A549 (cell line): ENCODE measurements around the gene CEBPA. TPM values are rescaled to one million over a fixed set of nuclear protein-coding genes. Genes with fewer than 3 reads are reported as not detected.
"Not testable (repeated sequence)": the region's sequence is repeated elsewhere in the genome, so short reads cannot be mapped to it uniquely, and the experiment has no call there.

Experiments used
- ATAC-seq, 2 experiments: fragments of 200-7000 bp in 1 of 2; fragments of >200 bp in 1 of 2; cut with Nextera tagmentation in 1 of 2; cut with Tn5 transposase in 1 of 2; 3 replicates each; pipeline versions ENCODE4 v1.8.0 to v1.9.1; 2018 to 2020; ENCODE audit warnings: mild to moderate bottlenecking in 1 of 2, moderate library complexity in 1 of 2
- CTCF ChIA-PET: fragments of 300-600 bp; sonication (Branson Sonifier 250); formaldehyde crosslinking; extraction: SDS; loops from one replicate; lab custom pipeline; 2021; ENCODE audit warnings: antibody characterized with exemption, inconsistent platforms; lab: Yijun Ruan, JAX
- POLR2A ChIA-PET: fragments of 350-600 bp; formaldehyde crosslinking; extraction: SDS; loops from one replicate; lab custom pipeline; 2021; ENCODE audit warnings: antibody characterized with exemption, inconsistent platforms; lab: Yijun Ruan, JAX
- DNase-seq, 2 experiments: peaks; one replicate each; pipeline versions ENCODE4 v3.0.0 to v3.0.0-alpha.2; 2011 to 2016; ENCODE audit warnings: low read depth in 1 of 2, low spot score in 1 of 2
- FAIRE-seq: peaks from 2 replicates; lab custom pipeline; 2011; peaks lifted over from hg19 to GRCh38; lab: Jason Lieb, UNC
- H3K27ac ChIP-seq, 2 experiments: fragments of >200 bp; sonication (Bioruptor Twin); formaldehyde crosslinking; 3 replicates each; pipeline ENCODE4 v1.5.1; 2016 to 2017
- H3K4me1 ChIP-seq: fragments of >200 bp; sonication (Bioruptor Twin); formaldehyde crosslinking; 3 replicates; pipeline ENCODE4 v1.6.1; 2016
- H3K4me2 ChIP-seq: fragments of >200 bp; sonication (Bioruptor Twin); formaldehyde crosslinking; 3 replicates; pipeline ENCODE4 v1.6.1; 2016
- H3K4me3 ChIP-seq: fragments of >200 bp; sonication (Bioruptor Twin); formaldehyde crosslinking; 3 replicates; pipeline ENCODE4 v1.5.1; 2016
- H3K9me3 ChIP-seq: fragments of >200 bp; sonication (Bioruptor Twin); formaldehyde crosslinking; 3 replicates; pipeline ENCODE4 v1.6.1; 2016
- CBX8 ChIP-seq: fragments of 200-600 bp; sonication (generic); IDR thresholded peaks from 2 replicates; pipeline ENCODE4 v1.6.1; 2016
- CHD4 ChIP-seq: fragments of 200-600 bp; sonication (generic); IDR thresholded peaks from 2 replicates; pipeline ENCODE4 v1.6.1; 2016; ENCODE audit warnings: antibody characterized with exemption, mild to moderate bottlenecking, borderline replicate concordance
- EP300 ChIP-seq, 2 experiments: fragments of >200 bp; sonication (Bioruptor Twin); formaldehyde crosslinking; IDR thresholded peaks; 2 replicates in 1 of 2; 3 replicates in 1 of 2; pipeline ENCODE4 v1.6.1; 2016 to 2017
- ESRRA ChIP-seq: fragments of 150-350 bp; IDR thresholded peaks from 2 replicates; pipeline ENCODE4 v1.6.1; 2014; ENCODE audit warnings: mild to moderate bottlenecking, low read length, borderline replicate concordance
- JUNB ChIP-seq: fragments of >200 bp; sonication (Bioruptor Twin); formaldehyde crosslinking; IDR thresholded peaks from 2 replicates; pipeline ENCODE4 v1.6.1; 2016
- KDM1A ChIP-seq: fragments of 200-600 bp; sonication (generic); IDR thresholded peaks from 2 replicates; pipeline ENCODE4 v1.6.1; 2016; ENCODE audit warnings: low read depth, mild to moderate bottlenecking
- MYC ChIP-seq: IDR thresholded peaks from 2 replicates; pipeline ENCODE4 v1.6.1; 2012; ENCODE audit warnings: mild to moderate bottlenecking, inconsistent platforms, low read length, improper control_type of control experiment, borderline replicate concordance
- NPAS2 ChIP-seq: fragments of 250-450 bp; sonication (Bioruptor Pico); IDR thresholded peaks from 2 replicates; pipeline ENCODE4 v1.8.0; 2022; ENCODE audit warnings: mild to moderate bottlenecking, moderate library complexity, borderline replicate concordance
- RNF2 ChIP-seq: fragments of 200-600 bp; sonication (generic); IDR thresholded peaks from 2 replicates; pipeline ENCODE4 v1.6.1; 2016; ENCODE audit warnings: low read depth, mild to moderate bottlenecking, antibody characterized with exemption, moderate library complexity, borderline replicate concordance
- SREBF2 ChIP-seq: fragments of 450-650 bp; IDR thresholded peaks from 2 replicates; pipeline ENCODE4 v1.6.1; 2014; ENCODE audit warnings: mild to moderate bottlenecking, moderate library complexity
- WGBS: methylation state at CpG from one replicate; pipeline ENCODE4 v1.1.6; 2017; ENCODE audit errors: missing lambda C conversion rate; 5-methylcytosine and 5-hydroxymethylcytosine counted together
- polyA plus RNA-seq, 4 experiments: library from polyadenylated mRNA; depleted of rRNA in 3 of 4; stranded (reverse); fragments of >200 nt; fragmentation: RNase III in 1 of 4; extraction: RNeasy Plus Mini Kit Qiagen cat#74134 plus additional on column Dnase treatment in 1 of 4; gene quantifications; 2 replicates in 3 of 4; 3 replicates in 1 of 4; pipeline ENCODE4 v1.2.3, GENCODE V29; 2011 to 2017

The CEBPA gene
- polyA plus RNA-seq, 2 of the 4 experiments (the other 2 are of a cell fraction), result 3.5 to 6.6 TPM

DNA sequence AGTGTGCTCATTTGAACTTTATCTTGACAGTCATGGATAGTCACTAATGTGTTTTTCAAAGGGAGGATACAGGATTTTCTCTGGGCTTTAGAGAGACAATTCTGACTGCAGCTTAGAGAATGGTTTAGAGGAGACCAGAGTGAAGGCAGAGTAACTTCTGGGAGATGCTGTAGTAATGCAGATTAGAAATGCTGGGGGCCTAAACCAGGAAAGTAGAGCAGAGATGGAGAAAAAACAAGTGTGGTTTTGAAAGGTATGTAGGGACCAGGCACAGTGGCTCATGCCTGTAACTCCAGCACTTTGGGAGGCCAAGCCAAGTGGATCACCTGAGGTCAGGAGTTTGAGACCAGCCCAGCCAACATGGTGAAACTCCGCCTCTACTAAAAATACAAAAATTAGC is 18.3 kb upstream of the CEBPA start:
- FAIRE-seq, result no peak

DNA sequence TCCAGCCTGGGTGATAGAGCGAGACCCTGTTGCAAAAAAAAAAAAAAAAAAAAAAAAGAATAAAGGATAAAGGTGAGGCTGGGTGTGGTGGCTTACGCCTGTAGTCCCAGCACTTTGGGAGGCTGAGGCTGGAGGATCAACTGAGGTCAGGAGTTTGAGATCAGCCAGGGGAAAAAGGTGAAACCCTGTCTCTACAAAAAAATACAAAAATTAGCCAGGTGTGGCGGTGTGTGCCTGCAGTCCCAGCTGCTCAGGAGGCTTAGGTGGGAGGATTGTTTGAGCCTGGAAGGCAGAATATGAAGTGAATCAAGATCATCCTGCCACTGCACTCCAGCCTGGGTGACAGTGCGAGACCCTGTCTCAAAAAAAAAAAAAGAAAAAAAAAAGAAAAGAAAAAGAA is 15.7 kb upstream of the CEBPA start:
- POLR2A ChIA-PET, FAIRE-seq, ATAC-seq, H3K4me2 ChIP-seq, H3K4me3 ChIP-seq, DNase-seq: not testable (repeated sequence)
- Histone ChIP-seq H3K27ac (peak overlapping the region in 1 of 2 experiments; percentile 39; a peak in 2 of 6 replicates), H3K4me1 (peaks cover 23% of the 10 kb centered on the region), H3K9me3 (peaks cover 18% of the 10 kb centered on the region)
- 87% methylated on average over 4 of the region's 4 CpGs for WGBS
- CTCF ChIA-PET, result interaction anchor here (0.9 to 9.5 kb wide), 4 partner anchors 16 to 90 kb away, joined by 3 to 115 read pairs (median 6); partner anchors contain the start of gene CEBPA

More for the DNA sequence above, 18.3 kb upstream of the CEBPA start:
- Histone ChIP-seq H3K27ac (no peak overlapping the region), H3K9me3 (peaks cover 20% of the 10 kb centered on the region), H3K4me1 (peaks cover 22% of the 10 kb centered on the region), H3K4me2 (no peak overlapping the region), H3K4me3 (no peak overlapping the region)
- no peak for TF ChIP-seq CBX8
- TF ChIP-seq NPAS2 (CRISPR knock-in tag), result no peak
- ChIA-PET POLR2A (no interaction called here), CTCF (no interaction called here)
- no peak for DNase-seq
- ATAC-seq, result no peak
- 85% methylated on average over 1 of the region's 1 CpG for WGBS

DNA sequence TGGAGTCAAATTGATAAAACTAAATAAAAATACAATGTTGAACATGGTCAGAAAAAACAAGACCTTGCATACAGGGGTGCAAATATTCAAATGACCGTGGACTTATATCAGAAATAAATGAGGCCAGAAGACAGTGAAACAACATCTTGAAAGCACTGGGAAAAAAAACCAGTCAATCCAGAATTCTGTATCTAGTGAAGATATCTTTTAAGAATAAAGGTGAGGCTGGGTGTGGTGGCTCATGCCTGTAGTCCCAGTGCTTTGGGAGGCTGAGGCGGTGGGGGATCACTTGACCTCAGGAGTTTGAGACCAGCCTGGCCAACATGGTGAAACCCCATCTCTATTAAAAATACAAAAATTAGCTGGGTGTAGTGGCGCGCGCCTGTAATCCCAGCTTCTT is 15.2 kb upstream of the CEBPA start:
- Histone ChIP-seq H3K9me3 (peaks cover 21% of the 10 kb centered on the region), H3K4me1 (peaks cover 23% of the 10 kb centered on the region), H3K4me3 (no peak overlapping the region), H3K27ac (peak overlapping the region; percentile 39 to 68; a peak in 5 of 6 replicates), H3K4me2 (peak overlapping the region; percentile 65)
- DNase-seq (no peak), FAIRE-seq (no peak), ATAC-seq (no peak)
- TF ChIP-seq RNF2 (no peak), SREBF2 (no peak), ESRRA (no peak)
- WGBS, result 93% methylated on average over 5 of the region's 5 CpGs
- POLR2A ChIA-PET, result interaction anchor here (1.5 to 2.1 kb wide), 3 partner anchors 15 to 59 kb away, joined by 6 to 18 read pairs (median 16); partner anchors contain the start of genes CEBPA and CEBPG
- CTCF ChIA-PET, result interaction anchor here (1.6 to 9.5 kb wide), 4 partner anchors 10 to 88 kb away, joined by 3 to 115 read pairs (median 6); partner anchors contain the start of gene CEBPA

DNA sequence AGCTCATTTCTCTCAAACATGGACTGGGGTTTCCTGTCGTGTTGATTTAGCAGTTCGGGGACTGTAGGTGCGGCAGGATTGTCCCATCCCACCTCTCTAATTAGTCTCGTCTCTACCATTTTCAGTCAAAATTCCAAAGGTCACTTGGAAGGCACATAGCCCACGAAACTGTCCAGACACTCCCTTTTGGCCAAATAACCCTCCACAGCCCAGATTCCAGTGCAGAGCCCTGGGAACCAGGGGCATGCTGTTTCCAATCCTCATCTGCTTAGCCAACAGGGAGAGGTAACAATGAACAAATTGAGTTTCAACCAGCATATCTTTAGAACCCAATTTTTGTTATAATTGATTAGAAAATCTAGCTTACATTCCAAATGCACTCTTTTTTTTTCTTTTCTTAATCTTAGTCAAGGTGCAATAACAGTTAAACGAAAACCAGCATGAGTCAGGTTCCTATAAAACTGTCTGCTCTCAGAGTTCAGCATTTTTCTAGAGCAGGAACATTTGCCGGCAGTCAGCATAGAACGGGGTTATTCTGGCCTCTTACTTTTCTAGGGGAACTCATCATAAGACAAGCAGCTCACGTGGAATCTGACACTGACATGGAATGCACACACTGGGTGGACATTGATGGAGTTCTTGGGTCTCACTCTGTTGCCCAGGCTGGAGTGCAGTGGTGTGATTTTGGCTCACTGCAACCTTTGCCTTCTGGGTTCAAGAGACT is 14.4 kb upstream of the CEBPA start:
- ATAC-seq (peak; percentile 88 to 92), FAIRE-seq (peak; percentile 99)
- POLR2A ChIA-PET, result interaction anchor here (1.5 to 2.1 kb wide), 3 partner anchors 14 to 59 kb away, joined by 6 to 18 read pairs (median 16); partner anchors contain the start of genes CEBPA and CEBPG
- Histone ChIP-seq H3K4me3 (no peak overlapping the region), H3K27ac (peak overlapping the region; percentile 39 to 68), H3K4me1 (peaks cover 23% of the 10 kb centered on the region), H3K9me3 (peaks cover 17% of the 10 kb centered on the region)
- CTCF ChIA-PET, result interaction anchor here (0.6 to 9.5 kb wide), 16 partner anchors 9 to 955 kb away, joined by 3 to 115 read pairs (median 4); partner anchors contain the start of gene CEBPA
- no peak for TF ChIP-seq CHD4
- TF ChIP-seq MYC, result 0 out of 2 replicates have a peak, but pooled peaks have one; percentile 27
- TF ChIP-seq JUNB, result 0 out of 2 replicates have a peak, but pooled peaks have one; percentile 22
- TF ChIP-seq EP300 (IDR thresholded peaks at IDR 0.05), result 0 out of 5 replicates have a peak, but pooled peaks of 1 of the 2 experiments have one; percentile 19
- TF ChIP-seq, all 56 proteins: peak for 3
- WGBS, result 11% methylated on average over 9 of the region's 9 CpGs
- H3K4me2 ChIP-seq, result peak overlapping the region; percentile 65
- DNase-seq, result peak in 1 of 2 experiments; percentile 64

GRCh38 chr19:33312808-33313207 is 10.5 kb upstream of the CEBPA start:
- TF ChIP-seq KDM1A (peak; percentile 33; the same call in 1 of the 2 replicates), CHD4 (0 out of 2 replicates have a peak, but pooled peaks have one; percentile 47)
- WGBS, result 49% methylated on average over 4 of the region's 4 CpGs
- not testable (repeated sequence) for H3K4me2 ChIP-seq, H3K27ac ChIP-seq, DNase-seq, H3K9me3 ChIP-seq, ATAC-seq, H3K4me3 ChIP-seq
- H3K4me1 ChIP-seq, result peaks cover 23% of the 10 kb centered on the region
- ChIA-PET POLR2A (interaction anchor here (1.5 to 2.5 kb wide), 3 partner anchors 10 to 60 kb away, joined by 3 to 11 read pairs (median 10); partner anchors contain the start of gene CEBPA), CTCF (interaction anchor here (0.8 to 9.5 kb wide), 11 partner anchors 9 to 93 kb away, joined by 3 to 115 read pairs (median 7); partner anchors contain the start of gene CEBPA)
- FAIRE-seq, result peak; percentile 91
